ENCODE results near the gene AVP. TPM values are rescaled to one million over a fixed set of nuclear protein-coding genes. Genes with fewer than 3 reads are reported as not detected.
A peak's percentile ranks its signal among the peaks of the same experiment; 100 is the strongest.
"Not testable (repeated sequence)": the region's sequence is repeated elsewhere in the genome, so short reads cannot be mapped to it uniquely, and the experiment has no call there.

Gene AVP
- total and polyA plus RNA-seq, 7 donors, result not detected

- ATAC-seq (peak in 1 of 4 donors; percentile 5), DNase-seq (no peak)
- no peak overlapping the region for H3K4me3 ChIP-seq
- H3K4me1 ChIP-seq, result peaks cover 8% of the 10 kb centered on the region
- no peak for TF ChIP-seq CTCF (IDR thresholded peaks at IDR 0.05)
- no peaks in the 10 kb centered on the region for H3K36me3 ChIP-seq (ENCODE audit: insufficient read depth in 1 of 2, low read depth in 1 of 2)
- WGBS, 3 donors, result 91 to 95% (median 95%) methylated on average over 11 of the region's 11 CpGs
- H3K27me3 ChIP-seq (ENCODE audit: insufficient read depth in 3 of 3, low read length in 2 of 3), result peaks cover 0 to 37% (median 21%) of the 10 kb centered on the region in 3 donors
- no peak overlapping the region for H3K27ac ChIP-seq
- intact Hi-C loops (cut with DNase I), result no loop called here
- H3K9me3 ChIP-seq, result no peaks in the 10 kb centered on the region
Measured at GRCh38 chr20:3081641-3082040, 2.9 kb downstream of the AVP start.

GRCh38 chr20:3080939-3081388, 3.6 kb downstream of the AVP start:
- DNase-seq (peak; percentile 86 to 93), ATAC-seq (peak; percentile 97 to 99 (median 99))
- H3K27me3 ChIP-seq (ENCODE audit: insufficient read depth in 3 of 3, low read length in 2 of 3), result peaks cover 0 to 37% (median 21%) of the 10 kb centered on the region in 3 donors
- peak overlapping the region; percentile 4 for H3K27ac ChIP-seq
- peaks cover 8% of the 10 kb centered on the region for H3K4me1 ChIP-seq
- H3K36me3 ChIP-seq (ENCODE audit: insufficient read depth in 1 of 2, low read depth in 1 of 2), result no peaks in the 10 kb centered on the region
- no peak overlapping the region for H3K4me3 ChIP-seq
- H3K9me3 ChIP-seq, result no peaks in the 10 kb centered on the region
- no peak for TF ChIP-seq CTCF (IDR thresholded peaks at IDR 0.05)
- intact Hi-C loops (cut with DNase I), result no loop called here
- WGBS, 3 donors, result 13 to 24% (median 13%) methylated on average over 6 of the region's 6 CpGs

- no peaks in the 10 kb centered on the region for H3K9me3 ChIP-seq
- no peak for DNase-seq
- no peak for ATAC-seq
- 81 to 91% (median 90%) methylated on average over 4 of the region's 4 CpGs for WGBS, 3 donors
- H3K4me3 ChIP-seq, result no peak overlapping the region
- peaks cover 8% of the 10 kb centered on the region for H3K4me1 ChIP-seq
- intact Hi-C loops (cut with DNase I), result no loop called here
- no peak for TF ChIP-seq CTCF (IDR thresholded peaks at IDR 0.05)
- H3K27ac ChIP-seq, result no peak overlapping the region
- peaks cover 0 to 13% (median 6%) of the 10 kb centered on the region in 3 donors for H3K27me3 ChIP-seq (ENCODE audit: insufficient read depth in 3 of 3, low read length in 2 of 3)
- no peaks in the 10 kb centered on the region for H3K36me3 ChIP-seq (ENCODE audit: insufficient read depth in 1 of 2, low read depth in 1 of 2)
Measured at GRCh38 chr20:3077618-3078134, 6.8 kb downstream of the AVP start.

GRCh38 chr20:3075315-3075714, 9.2 kb downstream of the AVP start:
- DNase-seq; H3K4me1 ChIP-seq; H3K36me3 ChIP-seq (ENCODE audit: insufficient read depth in 1 of 2, low read depth in 1 of 2); intact Hi-C loops (cut with DNase I); H3K9me3 ChIP-seq; H3K27ac ChIP-seq; ATAC-seq; H3K4me3 ChIP-seq: not testable (repeated sequence)
- 82 to 89% (median 86%) methylated on average over 6 of the region's 6 CpGs for WGBS, 3 donors
- H3K27me3 ChIP-seq (ENCODE audit: insufficient read depth in 3 of 3, low read length in 2 of 3), result peaks cover 0 to 16% (median 6%) of the 10 kb centered on the region in 3 donors

GRCh38 chr20:3074812-3075211, 9.7 kb downstream of the AVP start:
- Histone ChIP-seq H3K27me3 (ENCODE audit: insufficient read depth in 3 of 3, low read length in 2 of 3) (peaks cover 0 to 16% (median 6%) of the 10 kb centered on the region in 3 donors), H3K4me1 (no peaks in the 10 kb centered on the region), H3K36me3 (ENCODE audit: insufficient read depth in 1 of 2, low read depth in 1 of 2) (no peaks in the 10 kb centered on the region), H3K9me3 (no peaks in the 10 kb centered on the region), H3K4me3 (no peak overlapping the region), H3K27ac (no peak overlapping the region)
- WGBS, 3 donors, result 78 to 82% (median 80%) methylated on average over 6 of the region's 6 CpGs
- ATAC-seq (no peak), DNase-seq (no peak)
- intact Hi-C loops (cut with DNase I), result no loop called here
- no peak for TF ChIP-seq CTCF (IDR thresholded peaks at IDR 0.05)

- H3K4me3 ChIP-seq; H3K36me3 ChIP-seq (ENCODE audit: insufficient read depth in 1 of 2, low read depth in 1 of 2); intact Hi-C loops (cut with DNase I); H3K9me3 ChIP-seq; H3K27ac ChIP-seq; DNase-seq; ATAC-seq; H3K4me1 ChIP-seq: not testable (repeated sequence)
- H3K27me3 ChIP-seq (ENCODE audit: insufficient read depth in 3 of 3, low read length in 2 of 3), result peaks cover 0 to 16% (median 6%) of the 10 kb centered on the region in 3 donors
- 83 to 90% (median 85%) methylated on average over 8 of the region's 8 CpGs for WGBS, 3 donors
Measured at GRCh38 chr20:3073251-3073643, 11.3 kb downstream of the AVP start.
